ENCODE data around the gene SRRM4. TPM values are rescaled to one million over a fixed set of nuclear protein-coding genes. Genes with fewer than 3 reads are reported as not detected.
"Not testable (repeated sequence)": the region's sequence is repeated elsewhere in the genome, so short reads cannot be mapped to it uniquely, and the experiment has no call there.

Gene SRRM4
- polyA plus RNA-seq, 3 donors = 0.03 to 0.04 TPM; not detected in 1

DNA sequence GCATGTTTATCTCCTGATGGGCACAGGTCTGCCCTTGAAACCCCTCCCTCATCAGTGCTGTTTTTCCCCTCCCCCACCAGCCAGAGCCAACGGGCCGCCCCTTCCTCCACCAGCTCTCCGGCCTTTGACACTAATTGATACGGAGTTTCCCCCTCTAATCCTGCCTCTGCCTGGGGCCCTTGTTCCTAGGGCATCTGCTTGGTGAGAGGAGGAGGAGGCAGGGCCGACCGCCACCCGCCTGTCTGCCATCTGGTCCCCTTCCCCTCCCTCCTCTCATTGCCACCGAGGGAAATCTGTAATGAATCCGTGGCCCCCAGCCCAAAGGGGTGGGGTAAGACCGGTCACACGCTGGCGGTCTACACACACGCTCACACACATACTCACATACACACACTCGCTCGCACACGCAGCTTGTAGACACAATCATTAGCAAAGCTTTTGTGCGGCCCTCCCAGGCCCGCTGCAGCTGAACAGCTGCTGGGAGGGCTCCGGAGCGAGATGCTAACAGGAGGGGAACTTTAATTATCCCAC is 27.4 kb downstream of the SRRM4 start:
- no peak for DNase-seq

DNA sequence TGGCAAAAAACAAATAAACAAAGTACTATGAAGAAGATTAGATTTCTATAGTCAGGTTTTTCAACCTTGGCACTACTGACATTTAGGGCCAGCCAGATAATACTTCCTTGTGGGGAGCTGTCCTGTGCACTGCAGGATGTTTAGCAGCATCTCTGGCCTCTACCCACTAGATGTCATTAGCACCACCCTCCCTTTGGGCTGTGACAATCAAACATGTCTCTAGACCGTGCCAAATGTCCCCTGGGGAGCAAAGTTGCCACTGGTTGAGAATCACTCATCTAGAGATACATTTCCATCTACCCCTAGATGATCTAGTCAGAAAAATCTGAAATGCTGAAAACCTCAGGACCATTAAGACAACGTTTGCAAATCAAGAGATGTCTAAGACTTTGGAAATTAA is 29.9 kb downstream of the SRRM4 start:
- no peak for DNase-seq

DNA sequence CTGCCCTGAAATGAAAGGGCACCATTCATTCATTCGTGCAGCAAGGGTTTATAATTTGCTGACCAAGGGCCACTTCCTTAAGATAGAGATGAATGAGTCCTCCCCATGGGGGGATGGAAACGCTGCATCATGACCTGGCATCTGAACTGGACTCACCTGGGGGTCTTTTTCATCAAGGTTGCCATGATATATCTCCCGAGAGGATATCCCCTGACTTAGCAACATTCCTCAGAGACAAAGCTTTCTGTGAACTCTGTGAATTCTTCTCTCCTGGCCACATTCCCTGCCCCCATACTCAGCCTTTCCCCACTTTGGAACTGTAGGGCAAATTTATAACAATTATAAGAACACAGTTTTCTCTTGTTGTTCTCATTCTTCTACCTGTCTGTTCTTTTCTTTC is 30.8 kb downstream of the SRRM4 start:
- DNase-seq = no peak

DNA sequence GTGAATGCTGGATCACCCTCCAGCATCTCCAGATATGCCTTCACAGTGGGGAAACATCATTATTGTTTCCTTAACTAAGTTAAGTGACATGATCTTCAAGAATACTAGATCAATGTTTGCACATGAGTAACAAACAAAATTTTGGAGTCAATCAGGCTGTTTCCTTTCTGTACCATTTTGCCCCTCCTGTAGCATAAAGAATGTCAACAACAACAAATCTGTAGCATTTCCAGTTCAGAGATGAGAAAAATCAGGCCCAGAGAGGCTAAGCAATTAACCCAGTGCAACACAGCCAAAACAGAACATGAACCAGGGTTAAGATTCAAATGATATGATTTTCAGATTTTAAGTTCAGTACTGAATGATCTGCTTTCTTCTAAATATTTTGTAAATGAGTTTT is 31.7 kb downstream of the SRRM4 start:
- DNase-seq = no peak

DNA sequence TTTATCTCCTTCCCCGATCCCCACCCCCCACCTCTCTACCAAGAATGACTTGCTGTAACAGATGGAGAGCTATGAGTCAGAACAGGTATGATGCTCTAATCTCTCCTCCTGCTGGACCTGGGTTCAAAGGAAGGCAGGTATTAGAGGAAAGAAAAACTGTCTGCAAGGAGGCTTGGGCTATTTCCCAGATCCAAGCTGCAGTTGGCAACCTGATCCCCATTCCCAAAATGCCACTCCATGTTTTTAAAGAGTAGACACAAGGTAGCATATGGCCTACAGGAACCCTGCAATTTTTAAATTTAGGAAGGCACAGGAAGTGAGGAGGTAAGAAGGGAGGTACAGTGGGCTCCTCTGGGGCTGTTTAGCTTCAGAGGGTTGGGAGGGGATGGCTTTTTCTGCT is 33.0 kb downstream of the SRRM4 start:
- DNase-seq = no peak

DNA sequence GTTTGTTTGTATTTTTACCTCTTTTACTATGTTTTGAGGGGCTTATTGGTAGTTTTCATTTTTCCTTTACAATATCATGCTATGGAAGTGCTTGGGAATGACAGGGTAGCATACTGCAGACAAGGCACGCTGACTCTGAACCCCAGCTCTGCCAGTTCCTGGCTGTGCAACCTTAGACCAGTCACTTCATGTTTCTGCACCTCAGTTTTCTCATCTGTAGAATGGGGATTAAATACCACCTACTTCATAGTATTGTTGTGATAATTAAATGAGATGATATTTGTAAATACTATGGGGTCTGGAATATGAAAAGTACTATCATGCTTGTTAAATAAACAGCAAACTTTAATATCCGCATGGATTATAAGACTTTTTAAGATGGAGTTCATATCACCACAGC is 35.4 kb downstream of the SRRM4 start:
- DNase-seq = no peak

DNA sequence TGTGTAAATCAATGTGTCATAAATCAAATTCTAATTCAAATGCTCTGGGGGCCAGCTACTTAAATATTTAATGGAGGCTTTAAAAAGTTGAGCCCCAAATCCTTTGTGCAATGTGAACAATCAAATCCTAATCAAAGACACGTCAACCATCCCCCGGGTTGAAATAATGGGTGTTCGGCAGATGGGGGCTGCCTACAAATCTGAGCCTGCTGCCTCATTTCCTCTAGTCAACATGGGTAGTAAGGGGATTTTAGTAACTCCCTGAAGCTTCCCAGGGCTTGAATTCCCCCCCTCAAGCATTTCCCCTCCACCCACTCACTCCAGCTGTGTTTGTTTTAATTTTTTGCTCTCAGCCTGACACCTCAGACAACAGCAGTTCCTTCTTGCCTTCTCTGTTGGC is 37.8 kb downstream of the SRRM4 start:
- DNase-seq = no peak

DNA sequence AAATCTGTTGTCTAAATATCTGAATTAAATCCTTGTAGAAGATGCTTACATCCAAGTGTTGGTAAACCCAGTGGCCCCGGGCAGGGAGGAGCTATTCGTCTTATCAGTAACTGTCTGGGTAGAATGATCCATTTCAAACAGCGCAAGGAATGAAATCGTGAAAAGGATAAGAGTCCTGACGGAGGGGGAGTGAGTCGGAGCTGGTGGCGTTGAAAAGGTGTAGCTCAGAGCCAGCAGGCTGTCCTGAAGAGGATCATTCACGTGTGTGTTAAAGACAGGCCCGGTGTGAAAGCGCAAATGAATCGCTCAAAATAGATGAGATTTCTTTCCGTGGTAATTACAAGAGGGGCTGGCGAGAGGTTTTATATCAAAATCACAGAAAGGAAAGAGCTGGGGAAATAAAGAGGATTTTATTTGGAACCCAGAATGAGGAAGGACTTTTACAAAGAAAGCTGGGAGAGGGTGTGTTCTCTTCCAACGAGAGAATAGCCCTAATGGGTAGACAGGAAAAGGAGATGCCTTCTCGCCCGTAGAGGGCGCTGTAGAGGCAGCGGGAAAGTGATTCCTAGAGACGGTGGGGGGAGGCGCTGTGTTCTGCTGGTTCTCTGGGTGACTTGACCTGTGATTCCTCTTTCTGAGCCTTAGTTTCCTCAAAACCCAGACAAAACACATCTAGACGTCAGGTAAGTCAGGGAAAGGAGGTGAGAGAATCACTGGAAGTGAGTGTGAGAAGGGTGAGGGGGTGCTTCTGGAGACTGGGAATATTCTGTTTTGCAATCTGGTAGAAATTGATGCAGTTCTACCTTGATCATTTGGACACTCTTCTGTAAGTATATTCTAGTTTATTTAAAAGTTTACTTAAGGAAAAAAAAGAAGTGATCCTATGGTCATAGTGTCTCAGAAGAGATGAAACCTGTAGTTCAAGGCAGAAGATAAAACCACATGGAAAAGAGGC is 39.3 kb downstream of the SRRM4 start:
- DNase-seq = no peak

DNA sequence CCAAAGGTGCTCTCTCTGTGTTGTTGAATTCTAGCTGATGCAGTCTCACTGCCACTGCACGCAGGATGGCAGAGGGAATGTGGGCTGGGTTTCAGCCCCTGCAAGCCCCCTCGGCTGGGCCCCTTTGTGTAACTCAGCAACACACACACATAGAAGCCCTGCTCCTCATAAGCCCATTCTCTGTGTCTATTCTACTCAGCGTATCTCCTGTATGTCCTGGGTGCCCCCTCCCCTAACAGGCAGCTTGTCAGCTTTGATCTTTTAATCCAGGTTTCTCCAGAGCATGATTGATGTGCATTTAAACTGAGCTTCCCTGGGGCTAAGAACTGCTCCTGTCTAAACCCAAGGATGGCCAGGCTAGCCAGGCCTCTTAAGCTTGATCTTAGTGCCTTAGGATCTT is 43.0 kb downstream of the SRRM4 start:
- no peak for DNase-seq

DNA sequence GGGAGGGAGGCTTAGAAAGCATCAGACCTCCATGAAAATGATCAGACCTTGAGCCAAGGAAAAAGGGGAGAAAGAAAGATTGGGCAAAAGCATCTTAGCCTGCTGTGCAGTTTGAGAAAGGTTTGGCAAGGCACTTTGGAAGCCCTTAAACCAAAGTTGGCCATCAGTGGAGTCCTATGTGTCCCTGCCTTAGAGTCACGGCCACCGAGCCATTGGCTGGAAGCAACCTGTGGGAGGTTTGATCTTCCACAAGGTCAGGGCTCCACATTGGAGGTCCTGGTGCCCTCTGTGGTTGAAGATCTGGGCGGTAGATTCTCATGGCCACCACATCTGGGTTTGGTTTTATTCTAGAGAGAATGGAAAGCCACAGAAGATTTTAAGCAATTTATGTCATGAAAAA is 44.4 kb downstream of the SRRM4 start:
- DNase-seq = no peak

DNA sequence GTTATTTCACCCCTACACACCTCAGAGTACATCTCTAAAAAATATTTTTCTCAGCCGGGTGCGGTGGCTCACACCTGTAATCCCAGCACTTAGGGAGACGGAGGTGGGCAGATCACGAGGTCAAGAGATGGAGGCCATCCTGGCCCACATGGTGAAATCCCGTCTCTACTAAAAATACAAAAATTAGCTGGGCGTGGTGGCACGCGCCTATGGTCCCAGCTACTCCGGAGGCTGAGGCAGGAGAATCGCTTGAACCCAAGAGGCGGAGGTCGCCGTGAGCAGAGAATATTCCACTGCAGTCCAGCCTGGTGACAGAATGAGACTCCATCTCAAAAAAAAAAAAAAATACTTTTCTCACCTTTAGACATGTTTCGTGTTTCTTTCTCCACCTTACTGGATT is 52.0 kb downstream of the SRRM4 start:
- DNase-seq = not testable (repeated sequence)

DNA sequence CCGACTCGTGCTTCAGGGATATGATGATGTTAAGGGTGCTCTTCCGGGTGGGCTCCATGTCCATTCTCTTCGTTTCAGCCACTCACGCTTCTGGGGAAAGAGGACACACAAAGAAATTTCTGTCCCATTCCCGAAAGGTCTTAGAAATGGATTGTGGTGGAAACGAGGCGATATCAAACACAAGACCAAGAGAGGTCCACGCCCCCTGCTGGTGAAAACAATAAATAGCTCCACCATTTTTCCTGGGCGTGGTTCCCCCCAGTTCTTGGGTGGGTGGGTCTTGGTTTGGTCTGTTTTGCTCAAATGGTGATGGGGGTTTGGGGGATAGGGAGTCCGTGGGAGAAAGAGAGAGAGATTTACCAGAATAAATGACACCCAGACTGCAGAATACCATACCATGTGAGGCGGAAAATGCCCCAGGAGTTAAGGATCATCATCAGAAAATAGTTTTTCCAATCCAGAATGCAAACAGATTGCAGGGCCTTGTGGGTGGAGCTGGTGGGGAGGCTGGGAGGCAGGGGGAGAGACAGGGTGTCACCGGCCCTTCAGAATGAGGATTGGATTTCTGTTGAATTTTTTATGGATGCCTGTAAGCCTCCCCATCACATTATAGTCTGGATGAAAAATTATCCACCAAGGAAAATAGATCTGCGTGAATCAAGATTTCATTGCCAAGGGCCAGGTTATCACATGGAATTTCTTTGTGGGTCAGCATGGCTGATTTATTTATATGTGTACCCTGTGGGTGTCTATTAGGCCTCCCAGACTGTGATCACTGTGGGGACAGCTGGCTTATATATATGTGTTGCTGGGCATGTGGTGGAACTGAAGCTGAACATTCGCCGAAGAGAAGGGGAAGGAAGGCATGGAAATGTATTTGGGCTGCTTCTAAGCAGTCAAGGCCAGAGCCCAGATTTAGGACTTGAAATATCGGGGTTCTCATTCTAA is 55.8 kb downstream of the SRRM4 start:
- no peak for DNase-seq

DNA sequence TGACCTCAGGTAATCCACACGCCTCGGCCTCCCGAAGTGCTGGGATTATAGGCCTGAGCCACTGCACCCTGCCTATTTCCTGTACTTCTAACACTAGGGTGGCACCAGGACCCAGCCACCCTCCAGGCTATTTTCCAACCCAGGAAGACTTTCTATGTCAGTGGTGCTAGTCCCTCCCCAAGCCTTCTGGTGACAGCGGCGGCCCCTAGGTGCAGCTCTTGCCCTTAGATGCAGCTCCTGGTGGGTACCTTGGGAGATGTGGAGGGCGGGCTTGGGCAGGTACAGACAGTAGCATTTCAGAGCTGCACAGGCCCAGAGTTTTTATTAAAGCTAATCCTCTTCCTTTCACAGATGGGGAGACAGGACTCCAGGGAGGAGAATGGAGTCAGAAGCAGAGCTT is 62.8 kb downstream of the SRRM4 start:
- no peak for DNase-seq

DNA sequence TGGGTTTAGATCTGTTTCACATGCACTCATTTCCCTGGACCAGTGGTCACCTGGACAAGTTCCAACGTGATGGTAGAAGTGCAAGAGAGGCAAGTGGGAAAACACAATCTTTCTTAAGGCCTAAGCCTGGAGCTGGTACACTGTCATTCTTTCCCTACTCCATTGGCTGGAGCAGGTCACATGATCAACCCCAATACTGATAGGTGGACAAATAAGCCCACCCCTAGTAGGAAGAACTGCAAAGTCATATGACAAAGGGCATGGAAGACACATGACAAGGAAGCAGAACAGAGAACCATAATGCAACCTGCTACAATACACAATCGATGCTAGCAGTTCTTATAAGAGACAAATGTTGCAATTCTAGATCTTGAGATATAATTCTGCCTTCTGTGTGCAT is 66.3 kb downstream of the SRRM4 start:
- no peak for DNase-seq

DNA sequence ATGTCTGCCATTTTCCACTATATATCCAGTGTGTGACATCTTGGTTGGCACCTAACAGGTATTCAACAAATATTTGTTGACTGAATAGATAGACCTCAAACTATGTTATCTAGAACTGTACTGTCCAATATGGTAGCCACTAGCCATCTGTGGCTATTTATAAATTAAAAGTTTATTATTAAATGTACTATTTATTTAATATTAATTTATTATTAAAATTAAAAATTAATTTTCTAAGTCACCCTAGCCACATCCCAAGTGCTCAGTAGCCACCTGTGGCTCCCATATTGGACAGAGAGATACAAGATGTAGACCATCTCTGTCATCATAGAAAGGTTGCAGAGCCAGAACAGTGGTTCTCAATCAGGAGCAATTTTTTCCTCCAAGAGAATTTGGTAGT is 69.3 kb downstream of the SRRM4 start:
- no peak for DNase-seq

DNA sequence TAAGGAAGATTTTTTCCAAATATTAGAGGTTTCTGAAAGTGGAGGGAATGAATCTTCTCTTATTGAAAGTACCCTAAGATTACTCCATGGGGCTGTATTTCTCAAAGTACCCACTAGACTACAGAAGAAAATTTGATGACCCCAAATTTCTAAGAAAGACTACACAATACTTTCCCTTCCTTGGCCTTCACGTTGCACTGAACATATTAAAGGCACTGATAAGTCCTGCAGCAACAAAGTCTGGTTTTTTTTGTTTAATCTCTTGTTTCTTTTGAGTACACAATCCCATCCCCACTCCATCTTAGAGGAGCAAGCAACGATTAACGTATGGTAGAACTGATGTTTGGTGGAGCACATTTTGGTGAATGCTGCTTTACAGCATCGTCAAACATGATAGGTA is 70.1 kb downstream of the SRRM4 start:
- DNase-seq = no peak

DNA sequence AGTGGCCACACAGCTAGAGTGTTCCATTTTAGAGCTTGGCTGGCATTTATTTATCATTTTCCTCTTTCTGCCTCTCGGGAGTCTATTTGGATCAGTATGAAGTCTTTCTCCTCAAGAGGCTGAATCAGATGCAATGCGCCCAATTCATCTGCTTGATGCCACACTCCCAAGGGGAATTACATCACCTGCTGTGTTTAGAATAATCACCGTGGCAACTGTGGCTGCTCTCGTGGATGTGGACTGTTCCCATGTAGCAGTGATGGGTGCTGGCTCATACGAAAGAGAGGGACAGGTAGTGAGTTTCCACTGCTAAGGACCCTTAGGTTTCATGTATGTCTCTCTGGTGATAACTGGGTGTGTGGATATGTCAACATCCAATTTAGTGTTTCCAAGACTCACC is 70.7 kb downstream of the SRRM4 start:
- no peak for DNase-seq

DNA sequence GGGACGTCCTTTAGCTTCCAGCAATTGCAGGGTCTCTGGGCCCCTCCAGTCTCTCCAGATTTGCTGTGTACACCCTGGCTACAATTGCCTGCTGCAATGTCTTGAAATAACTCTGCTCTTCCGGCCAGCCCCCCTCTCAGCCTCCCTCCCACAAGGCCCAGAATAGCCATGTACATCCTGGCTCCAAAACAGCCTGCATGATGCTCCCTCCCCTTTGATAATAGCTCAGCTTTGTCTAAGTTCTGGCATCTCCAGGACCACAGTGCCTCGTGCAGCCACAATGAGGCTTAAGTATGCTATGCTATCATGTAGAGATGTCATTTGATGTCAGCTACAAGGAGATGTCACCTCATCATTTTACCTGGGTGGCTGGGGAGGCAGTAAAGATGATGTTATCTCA is 74.6 kb downstream of the SRRM4 start:
- DNase-seq = no peak

DNA sequence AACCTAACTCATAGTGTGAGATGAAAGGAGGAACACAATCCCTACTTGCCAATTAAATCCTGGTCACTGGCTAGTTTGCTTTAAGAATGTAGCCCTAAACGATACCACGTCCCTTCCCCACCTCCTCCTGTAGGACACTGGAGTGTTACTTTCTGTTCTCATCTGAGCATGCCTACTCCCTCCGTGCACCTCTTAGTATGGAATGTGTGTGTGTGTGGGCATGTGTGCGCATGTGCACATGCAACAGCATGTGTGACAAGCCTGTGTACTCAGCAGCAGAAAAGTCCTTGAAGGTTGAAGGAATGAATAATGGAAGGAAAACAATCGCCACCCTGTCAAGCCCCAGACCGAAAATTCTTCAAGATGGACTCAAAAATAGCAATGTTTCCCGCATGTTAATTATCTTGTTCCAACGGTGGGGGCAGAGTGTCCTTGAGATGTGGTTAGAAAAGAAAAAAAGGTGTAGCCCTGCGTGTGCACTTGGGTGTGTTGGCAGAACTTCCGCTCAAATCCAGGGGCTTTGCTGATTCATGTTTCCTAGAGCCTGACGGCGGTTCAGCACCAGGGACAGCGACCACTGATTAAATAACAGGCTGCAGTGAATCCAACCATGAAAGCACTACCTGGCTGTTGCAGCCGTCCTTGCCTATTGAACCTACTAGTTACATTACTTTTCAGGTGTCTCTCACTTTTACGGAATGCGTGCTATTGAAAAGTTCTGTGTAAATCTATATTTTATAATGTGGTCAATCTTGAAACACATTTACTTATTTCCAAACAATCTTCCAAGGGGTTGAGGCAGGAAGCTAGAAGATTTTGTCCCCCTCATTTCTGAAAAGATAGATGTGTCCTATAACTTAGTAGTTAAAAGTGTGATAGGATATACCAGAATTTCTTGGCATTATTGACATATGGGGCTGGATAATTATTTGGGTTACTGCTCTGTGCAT is 79.8 kb downstream of the SRRM4 start:
- DNase-seq = peak; percentile 72

DNA sequence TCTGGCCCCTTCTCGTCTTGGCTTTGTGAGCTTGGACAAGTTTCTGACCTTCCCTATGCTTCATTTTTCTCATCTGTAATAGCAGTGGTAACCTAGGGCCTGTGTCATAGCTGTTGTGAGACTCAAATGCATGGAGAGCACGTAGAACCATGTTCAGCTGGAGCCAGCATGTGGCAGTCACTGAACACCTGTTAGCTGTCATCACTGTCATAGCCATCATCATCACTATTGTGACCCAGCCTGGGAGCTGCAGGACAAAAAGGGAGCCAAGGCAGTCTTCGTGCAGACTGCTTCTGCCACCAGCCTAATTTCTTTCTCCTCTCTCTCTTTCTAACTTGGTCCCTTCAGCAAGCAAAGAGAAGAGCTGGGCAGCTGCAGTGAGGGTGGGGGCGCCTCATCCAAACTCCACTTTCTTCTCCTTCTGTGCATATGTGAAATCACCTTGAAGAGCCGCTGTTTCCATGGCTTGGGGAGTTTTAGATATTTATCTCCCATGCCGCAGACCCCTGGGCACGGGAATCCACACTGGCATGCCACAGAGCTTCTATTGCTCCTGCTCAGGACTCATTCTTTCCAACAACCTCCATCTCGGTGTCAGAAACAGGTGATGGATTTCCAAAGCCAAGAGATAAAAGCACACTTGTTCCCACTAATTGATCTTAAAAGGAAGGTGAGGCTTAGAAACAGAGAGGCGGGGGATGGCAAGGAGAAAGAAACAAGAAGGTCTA is 87.0 kb downstream of the SRRM4 start:
- DNase-seq = no peak

Data from renal pelvis (tissue), 4 donors.